ENCODE measurements around the gene SHISA3.
A peak's percentile ranks its signal among the peaks of the same experiment; 100 is the strongest.

The SHISA3 gene

GRCh38 chr4:42359711-42360110, 37.6 kb upstream of the SHISA3 start:
- DNase-seq (ENCODE audit: low read depth) = peak; percentile 23
- TF ChIP-seq CTCF (conservative IDR thresholded peaks at IDR 0.05; ENCODE audit: control insufficient read depth, insufficient read depth, low read depth, low read length) = no peak
- H3K4me3 ChIP-seq (ENCODE audit: control insufficient read depth, low read depth, low read length) = peak overlapping the region; percentile 20

GRCh38 chr4:42360256-42360669, 37.0 kb upstream of the SHISA3 start:
- no peak overlapping the region for H3K4me3 ChIP-seq (ENCODE audit: control insufficient read depth, low read depth, low read length)
- TF ChIP-seq CTCF (conservative IDR thresholded peaks at IDR 0.05; ENCODE audit: control insufficient read depth, insufficient read depth, low read depth, low read length) = no peak
- DNase-seq (ENCODE audit: low read depth) = no peak

GRCh38 chr4:42361456-42361855, 35.8 kb upstream of the SHISA3 start:
- H3K4me3 ChIP-seq (ENCODE audit: control insufficient read depth, low read depth, low read length) = no peak overlapping the region
- no peak for TF ChIP-seq CTCF (conservative IDR thresholded peaks at IDR 0.05; ENCODE audit: control insufficient read depth, insufficient read depth, low read depth, low read length)

GRCh38 chr4:42362591-42362990, 34.7 kb upstream of the SHISA3 start:
- DNase-seq (ENCODE audit: low read depth) = no peak
- no peak overlapping the region for H3K4me3 ChIP-seq (ENCODE audit: control insufficient read depth, low read depth, low read length)
- no peak for TF ChIP-seq CTCF (conservative IDR thresholded peaks at IDR 0.05; ENCODE audit: control insufficient read depth, insufficient read depth, low read depth, low read length)

More at GRCh38 chr4:42361456-42361855, 35.8 kb upstream of the SHISA3 start:
- DNase-seq (ENCODE audit: low read depth) = no peak

GRCh38 chr4:42363614-42364013, 33.7 kb upstream of the SHISA3 start:
- H3K4me3 ChIP-seq (ENCODE audit: control insufficient read depth, low read depth, low read length) = no peak overlapping the region
- no peak for DNase-seq (ENCODE audit: low read depth)
- no peak for TF ChIP-seq CTCF (conservative IDR thresholded peaks at IDR 0.05; ENCODE audit: control insufficient read depth, insufficient read depth, low read depth, low read length)

- no peak for DNase-seq (ENCODE audit: low read depth)
- no peak overlapping the region for H3K4me3 ChIP-seq (ENCODE audit: control insufficient read depth, low read depth, low read length)
- TF ChIP-seq CTCF (conservative IDR thresholded peaks at IDR 0.05; ENCODE audit: control insufficient read depth, insufficient read depth, low read depth, low read length) = no peak
Measured at GRCh38 chr4:42364266-42365053, 32.8 kb upstream of the SHISA3 start.
